HCT116 (cell line): ENCODE data around the gene NEURL3. TPM values are rescaled to one million over a fixed set of nuclear protein-coding genes. Genes with fewer than 3 reads are reported as not detected.

ENCODE experiments used
- ATAC-seq: fragments of 200-7000 bp; cut with Tn5 transposase; 2 replicates; pipeline ENCODE4 v1.9.1; 2020; ENCODE audit warnings: mild to moderate bottlenecking, moderate library complexity
- BruUV-seq: library from RNA; stranded (reverse); fragments of 400-500 nt; replicated peaks from 2 replicates; lab custom pipeline; 2021; lab: Mats Ljungman, UMichigan
- CTCF ChIA-PET: fragments of 300-600 bp; sonication (Branson Sonifier 250); formaldehyde crosslinking; loops from one replicate; lab custom pipeline; 2021; ENCODE audit warnings: antibody characterized with exemption; lab: Charles Lee
- POLR2A ChIA-PET: fragments of 300-600, 350-600 bp; sonication (Branson Sonifier 250); formaldehyde crosslinking; loops from one replicate; lab custom pipeline; 2021; ENCODE audit warnings: antibody characterized with exemption; lab: Charles Lee
- RAD21 ChIA-PET, 2 experiments: fragments of 300-600 bp; sonication (Branson Sonifier 250); formaldehyde crosslinking; loops; one replicate each; lab custom pipeline; 2023; ENCODE audit warnings: low total read pairs in 2 of 2; ENCODE audit not compliant: uncharacterized antibody in 2 of 2, unreplicated experiment in 2 of 2, low non-redundant PET in 1 of 2; lab: Charles Lee
- DNase-seq: peaks from one replicate; pipeline ENCODE4 v3.0.0-alpha.2; 2010; ENCODE audit warnings: low read depth, low spot score
- H2AFZ ChIP-seq: fragments of 200-600 bp; shearing (Covaris generic), sonication (generic); 2 replicates; pipeline ENCODE4 v1.6.1; 2017; ENCODE audit warnings: low read depth, mixed run types, mixed read lengths, antibody characterized with exemption, low read length; ENCODE audit not compliant: poor library complexity, severe bottlenecking
- H3K27ac ChIP-seq: 2 replicates; pipeline ENCODE4 v1.5.1; 2012; ENCODE audit warnings: low read depth, low read length
- H3K27me3 ChIP-seq: fragments of 200-600 bp; sonication (generic); 2 replicates; pipeline ENCODE4 v1.6.1; 2016; ENCODE audit warnings: mixed run types, low read length, mixed read lengths; ENCODE audit not compliant: insufficient read depth
- H3K36me3 ChIP-seq, 2 experiments: fragments of 200-500 bp in 1 of 2; fragments of 200-600 bp in 1 of 2; sonication (Bioruptor generic) in 1 of 2; sonication (generic) in 1 of 2; 2 replicates each; pipeline versions ENCODE4 v1.5.1 to v1.6.1; 2014 to 2016; ENCODE audit warnings: low read length in 2 of 2, inconsistent platforms in 1 of 2, mixed read lengths in 1 of 2, mixed run types in 1 of 2; ENCODE audit not compliant: insufficient read depth in 2 of 2, control insufficient read depth in 1 of 2
- H3K4me1 ChIP-seq, 2 experiments: fragments of 200-600 bp in 1 of 2; sonication (generic) in 1 of 2; 2 replicates each; pipeline versions ENCODE4 v1.5.1 to v1.6.1; 2012 to 2017; ENCODE audit warnings: low read length in 2 of 2, inconsistent platforms in 1 of 2, mild to moderate bottlenecking in 1 of 2, mixed read lengths in 1 of 2, mixed run types in 1 of 2, moderate library complexity in 1 of 2; ENCODE audit not compliant: insufficient read depth in 2 of 2, control insufficient read depth in 1 of 2
- H3K4me2 ChIP-seq: fragments of 200-600 bp; sonication (generic); 2 replicates; pipeline ENCODE4 v1.6.1; 2017; ENCODE audit warnings: mixed run types, low read length, mixed read lengths
- H3K4me3 ChIP-seq, 2 experiments: fragments of 200-600 bp in 1 of 2; sonication (generic) in 1 of 2; replicated peaks in 1 of 2; 2 replicates each; pipeline ENCODE4 v1.5.1; 2011 to 2016; ENCODE audit warnings: low read length in 2 of 2, control low read depth in 1 of 2, low read depth in 1 of 2, mild to moderate bottlenecking in 1 of 2, mixed read lengths in 1 of 2, mixed run types in 1 of 2
- H3K79me2 ChIP-seq: fragments of 200-600 bp; sonication (generic); 2 replicates; pipeline ENCODE4 v1.6.1; 2017; ENCODE audit warnings: mild to moderate bottlenecking, mixed run types, low read length, moderate library complexity, mixed read lengths; ENCODE audit not compliant: insufficient read depth
- H3K9ac ChIP-seq: fragments of 200-600 bp; sonication (generic); 2 replicates; pipeline ENCODE4 v1.6.1; 2016; ENCODE audit warnings: low read length, mixed read lengths
- H3K9me2 ChIP-seq: fragments of 200-600 bp; sonication (generic), shearing (Covaris generic); 2 replicates; pipeline ENCODE4 v1.6.1; 2017; ENCODE audit warnings: mixed run types, mild to moderate bottlenecking, moderate library complexity; ENCODE audit not compliant: insufficient read depth
- H3K9me3 ChIP-seq, 2 experiments: fragments of 200-500 bp in 1 of 2; fragments of 200-600 bp in 1 of 2; sonication (Bioruptor generic) in 1 of 2; sonication (generic) in 1 of 2; 2 replicates each; pipeline ENCODE4 v1.6.1; 2014 to 2017; ENCODE audit warnings: low read length in 2 of 2, mixed read lengths in 2 of 2, inconsistent platforms in 1 of 2, low read depth in 1 of 2, mild to moderate bottlenecking in 1 of 2, mixed run types in 1 of 2, moderate library complexity in 1 of 2; ENCODE audit not compliant: control insufficient read depth in 1 of 2, insufficient read depth in 1 of 2
- H4K20me1 ChIP-seq: fragments of 200-600 bp; sonication (generic), shearing (Covaris generic); 2 replicates; pipeline ENCODE4 v1.6.1; 2017; ENCODE audit warnings: mixed run types, mild to moderate bottlenecking, moderate library complexity; ENCODE audit not compliant: insufficient read depth
- ATF3 ChIP-seq: IDR thresholded peaks from 2 replicates; pipeline ENCODE4 v1.6.1; 2012
- CBX3 ChIP-seq: IDR thresholded peaks from 2 replicates; pipeline ENCODE4 v1.6.1; 2012; ENCODE audit warnings: low read depth
- CEBPB ChIP-seq: IDR thresholded peaks from 2 replicates; pipeline ENCODE4 v1.6.1; 2012; ENCODE audit warnings: low read depth
- FOSL1 ChIP-seq: IDR thresholded peaks from 2 replicates; pipeline ENCODE4 v1.6.1; 2012; ENCODE audit warnings: low read depth
- MAX ChIP-seq: IDR thresholded peaks from 2 replicates; pipeline ENCODE4 v1.6.1; 2012
- POLR2A ChIP-seq: IDR thresholded peaks from 2 replicates; pipeline ENCODE4 v1.7.0; 2011; ENCODE audit warnings: borderline replicate concordance; ENCODE audit not compliant: insufficient read depth, insufficient read length; ENCODE audit errors: extremely low read depth
- SP1 ChIP-seq: IDR thresholded peaks from 2 replicates; pipeline ENCODE4 v1.6.1; 2012; ENCODE audit warnings: low read depth
- ZFX ChIP-seq: fragments of 450-650 bp; IDR thresholded peaks from 2 replicates; pipeline ENCODE4 v1.6.1; 2017
- intact Hi-C: fragments of 100-400 bp; cut with micrococcal nuclease; formaldehyde crosslinking; loops from 2 replicates; pipeline ENCODE4 v1.10.0; 2022
- total RNA-seq: library from RNA; stranded (reverse); gene quantifications from one replicate; pipeline ENCODE4 v1.2.1, GENCODE V29; 2021; ENCODE audit not compliant: unreplicated experiment
- TF ChIP-seq, protein P1 (sequence below), 3 experiments: fragments of 200-600 bp in 1 of 3; sonication (generic) in 1 of 3; IDR thresholded peaks in 2 of 3; conservative IDR thresholded peaks in 1 of 3; 2 replicates each; pipeline ENCODE4 v1.5.1; 2012 to 2017; ENCODE audit warnings: low read depth in 2 of 3, low read length in 2 of 3, antibody characterized with exemption in 1 of 3, borderline replicate concordance in 1 of 3, control low read depth in 1 of 3, mild to moderate bottlenecking in 1 of 3, mixed read lengths in 1 of 3, mixed run types in 1 of 3, moderate library complexity in 1 of 3; ENCODE audit not compliant: insufficient read depth in 1 of 3

Gene NEURL3
- total RNA-seq, 1 experiment from 2014 or later = not detected

DNA sequence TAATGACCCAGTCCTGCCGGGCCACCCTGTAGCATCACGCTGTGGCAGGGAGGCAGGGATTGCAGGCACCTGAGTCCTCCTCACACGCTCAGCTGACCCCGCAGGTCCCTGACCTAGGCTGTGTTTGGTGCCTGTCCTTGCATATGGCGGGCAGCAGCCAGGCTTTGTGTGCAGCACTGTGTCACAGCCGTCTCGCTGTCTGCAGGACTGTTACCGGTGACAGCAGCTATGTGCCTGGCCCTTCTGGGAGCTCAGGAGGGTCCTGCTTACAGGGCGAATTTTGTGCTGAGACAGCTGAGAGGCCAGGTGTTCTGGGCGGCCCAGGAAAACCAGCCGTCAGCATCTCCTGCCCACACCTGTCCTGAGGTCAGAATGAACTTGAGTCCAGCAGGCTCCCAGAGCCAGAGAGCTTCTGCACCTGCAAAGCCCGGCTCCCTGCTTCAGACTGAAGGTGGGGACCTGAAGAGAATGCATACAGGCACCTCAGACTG, 21.0 kb upstream of the NEURL3 start:
- no peak overlapping the region for H2AFZ ChIP-seq
- H3K9me2 ChIP-seq = no peaks in the 10 kb centered on the region
- no peak overlapping the region for H3K4me2 ChIP-seq
- CTCF ChIA-PET = interaction anchor here (1.3 kb wide), 1 partner anchor 17 kb away, joined by 5 read pairs; no protein-coding TSS in a partner anchor
- no peaks in the 10 kb centered on the region for H4K20me1 ChIP-seq
- no peaks in the 10 kb centered on the region for H3K36me3 ChIP-seq
- no peak overlapping the region for H3K9ac ChIP-seq
- no peaks in the 10 kb centered on the region for H3K9me3 ChIP-seq
- no TSS peak for BruUV-seq
- intact Hi-C loops = no loop called here
- peaks cover 0 to 4% of the 10 kb centered on the region in 2 experiments; a peak in 2 of 4 replicates for H3K4me1 ChIP-seq
- POLR2A ChIA-PET = interaction anchor here (0.7 kb wide), 1 partner anchor 300 kb away, joined by 4 read pairs; no protein-coding TSS in a partner anchor
- no peak overlapping the region for H3K4me3 ChIP-seq
- DNase-seq (no peak), ATAC-seq (no peak)
- RAD21 ChIA-PET = no interaction called here
- no peaks in the 10 kb centered on the region for H3K27me3 ChIP-seq
- no peak overlapping the region for H3K27ac ChIP-seq
- no peak for TF ChIP-seq ZFX
- TF ChIP-seq, protein P1, sequence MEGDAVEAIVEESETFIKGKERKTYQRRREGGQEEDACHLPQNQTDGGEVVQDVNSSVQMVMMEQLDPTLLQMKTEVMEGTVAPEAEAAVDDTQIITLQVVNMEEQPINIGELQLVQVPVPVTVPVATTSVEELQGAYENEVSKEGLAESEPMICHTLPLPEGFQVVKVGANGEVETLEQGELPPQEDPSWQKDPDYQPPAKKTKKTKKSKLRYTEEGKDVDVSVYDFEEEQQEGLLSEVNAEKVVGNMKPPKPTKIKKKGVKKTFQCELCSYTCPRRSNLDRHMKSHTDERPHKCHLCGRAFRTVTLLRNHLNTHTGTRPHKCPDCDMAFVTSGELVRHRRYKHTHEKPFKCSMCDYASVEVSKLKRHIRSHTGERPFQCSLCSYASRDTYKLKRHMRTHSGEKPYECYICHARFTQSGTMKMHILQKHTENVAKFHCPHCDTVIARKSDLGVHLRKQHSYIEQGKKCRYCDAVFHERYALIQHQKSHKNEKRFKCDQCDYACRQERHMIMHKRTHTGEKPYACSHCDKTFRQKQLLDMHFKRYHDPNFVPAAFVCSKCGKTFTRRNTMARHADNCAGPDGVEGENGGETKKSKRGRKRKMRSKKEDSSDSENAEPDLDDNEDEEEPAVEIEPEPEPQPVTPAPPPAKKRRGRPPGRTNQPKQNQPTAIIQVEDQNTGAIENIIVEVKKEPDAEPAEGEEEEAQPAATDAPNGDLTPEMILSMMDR (IDR thresholded peaks at IDR 0.05 in 2 of 3, conservative IDR thresholded peaks at IDR 0.05 in 1 of 3; ENCODE audit: borderline replicate concordance in 1 of 3, insufficient read depth in 1 of 3, low read depth in 2 of 3, low read length in 2 of 3) = no peak
- no peak for TF ChIP-seq FOSL1
- no peak for TF ChIP-seq POLR2A
- TF ChIP-seq SP1 = no peak
- TF ChIP-seq CBX3 = no peak
- no peak for TF ChIP-seq CEBPB
- no peak for TF ChIP-seq ATF3
- H3K79me2 ChIP-seq = no peaks in the 10 kb centered on the region

- no TSS peak for BruUV-seq
- no peaks in the 10 kb centered on the region for H3K79me2 ChIP-seq
- intact Hi-C loops = no loop called here
- no peaks in the 10 kb centered on the region for H3K9me3 ChIP-seq
- DNase-seq (no peak), ATAC-seq (no peak)
- no peaks in the 10 kb centered on the region for H3K4me1 ChIP-seq
- H3K36me3 ChIP-seq = no peaks in the 10 kb centered on the region
- H3K9me2 ChIP-seq = no peaks in the 10 kb centered on the region
- POLR2A ChIA-PET = no interaction called here
- CTCF ChIA-PET = no interaction called here
- no peak overlapping the region for H3K9ac ChIP-seq
- H3K4me3 ChIP-seq = no peak overlapping the region
- H4K20me1 ChIP-seq = no peaks in the 10 kb centered on the region
- no peak overlapping the region for H2AFZ ChIP-seq
- no peak overlapping the region for H3K4me2 ChIP-seq
- TF ChIP-seq MAX = no peak
- RAD21 ChIA-PET = no interaction called here
- H3K27me3 ChIP-seq = no peaks in the 10 kb centered on the region
- H3K27ac ChIP-seq = no peak overlapping the region
Measured at GRCh38 chr2:96525211-96525507, 20.0 kb upstream of the NEURL3 start.
